Hepatocyte (in vitro differentiated cells): Measurements from ENCODE around the gene ABCC10. TPM values are rescaled to one million over a fixed set of nuclear protein-coding genes. Genes with fewer than 3 reads are reported as not detected.

Experiments used
- DNase-seq: peaks from one replicate; pipeline ENCODE4 v3.0.0-alpha.2; 2016; ENCODE audit warnings: low spot score
- H2AFZ ChIP-seq: fragments of 200-600 bp; sonication (generic); 2 replicates; pipeline ENCODE4 v1.6.0; 2016; ENCODE audit warnings: antibody characterized with exemption, mild to moderate bottlenecking
- H3K27ac ChIP-seq: fragments of 200-600 bp; sonication (generic); 2 replicates; pipeline ENCODE4 v1.5.1; 2016; ENCODE audit warnings: mild to moderate bottlenecking
- H3K27me3 ChIP-seq: fragments of 200-600 bp; sonication (generic); 2 replicates; pipeline ENCODE4 v1.6.1; 2016
- H3K36me3 ChIP-seq: fragments of 200-600 bp; sonication (generic); replicated peaks from 2 replicates; pipeline ENCODE4 v1.5.1; 2016; ENCODE audit warnings: low read depth; ENCODE audit not compliant: insufficient read depth
- H3K4me1 ChIP-seq: fragments of 200-600 bp; sonication (generic); 2 replicates; pipeline ENCODE4 v1.5.1; 2016; ENCODE audit warnings: mild to moderate bottlenecking, moderate library complexity; ENCODE audit not compliant: insufficient read depth
- H3K4me2 ChIP-seq: fragments of 200-600 bp; sonication (generic); 2 replicates; pipeline ENCODE4 v1.6.0; 2016
- H3K4me3 ChIP-seq: fragments of 200-600 bp; sonication (generic); 2 replicates; pipeline ENCODE4 v1.5.1; 2016; ENCODE audit warnings: mild to moderate bottlenecking
- H3K79me2 ChIP-seq: fragments of 200-600 bp; sonication (generic); 2 replicates; pipeline ENCODE4 v1.6.0; 2017; ENCODE audit warnings: mild to moderate bottlenecking
- H3K9me2 ChIP-seq: fragments of 200-600 bp; sonication (generic); replicated peaks from 2 replicates; pipeline ENCODE4 v1.6.0; 2017; ENCODE audit warnings: mild to moderate bottlenecking; ENCODE audit not compliant: insufficient read depth
- H3K9me3 ChIP-seq: fragments of 200-600 bp; sonication (generic); 2 replicates; pipeline ENCODE4 v1.5.1; 2016; ENCODE audit warnings: low read depth, mild to moderate bottlenecking
- H4K20me1 ChIP-seq: fragments of 200-600 bp; sonication (generic); 2 replicates; pipeline ENCODE4 v1.6.0; 2016; ENCODE audit warnings: mild to moderate bottlenecking; ENCODE audit not compliant: insufficient read depth, poor library complexity, severe bottlenecking
- EZH2 ChIP-seq: fragments of 200-600 bp; sonication (generic); IDR thresholded peaks from 2 replicates; pipeline ENCODE4 v1.6.1; 2016; ENCODE audit warnings: antibody characterized with exemption, mild to moderate bottlenecking, borderline replicate concordance
- EZH2phosphoT487 ChIP-seq: fragments of 200-600 bp; sonication (generic); IDR thresholded peaks from one replicate; pipeline ENCODE4 v1.6.1; 2018; ENCODE audit warnings: antibody characterized with exemption, mild to moderate bottlenecking, low read depth, moderate library complexity; ENCODE audit not compliant: unreplicated experiment, severe bottlenecking
- WGBS: methylation state at CpG from one replicate; pipeline ENCODE4 v1.1.6; 2016; ENCODE audit warnings: low lambda C conversion rate; ENCODE audit errors: missing lambda C conversion rate; 5-methylcytosine and 5-hydroxymethylcytosine counted together
- polyA plus RNA-seq: library from polyadenylated mRNA; unstranded; fragments of >200 nt; fragmentation: Nextera tagmentation; extraction: Ambion mirVana; gene quantifications from 2 replicates; pipeline ENCODE4 v1.2.1, GENCODE V29; 2016
- total RNA-seq: library from RNA; depleted of rRNA; stranded (reverse); fragments of >200 nt; gene quantifications from 2 replicates; pipeline ENCODE4 v1.2.3, GENCODE V29; 2014
- TF ChIP-seq, protein P1 (sequence below): fragments of 200-600 bp; sonication (generic); IDR thresholded peaks from 2 replicates; pipeline ENCODE4 v1.5.1; 2016; ENCODE audit warnings: antibody characterized with exemption, mild to moderate bottlenecking; ENCODE audit not compliant: poor library complexity

The ABCC10 gene
- total and polyA plus RNA-seq, 2 experiments from 2014 or later = 16.7 to 33.3 TPM

DNA sequence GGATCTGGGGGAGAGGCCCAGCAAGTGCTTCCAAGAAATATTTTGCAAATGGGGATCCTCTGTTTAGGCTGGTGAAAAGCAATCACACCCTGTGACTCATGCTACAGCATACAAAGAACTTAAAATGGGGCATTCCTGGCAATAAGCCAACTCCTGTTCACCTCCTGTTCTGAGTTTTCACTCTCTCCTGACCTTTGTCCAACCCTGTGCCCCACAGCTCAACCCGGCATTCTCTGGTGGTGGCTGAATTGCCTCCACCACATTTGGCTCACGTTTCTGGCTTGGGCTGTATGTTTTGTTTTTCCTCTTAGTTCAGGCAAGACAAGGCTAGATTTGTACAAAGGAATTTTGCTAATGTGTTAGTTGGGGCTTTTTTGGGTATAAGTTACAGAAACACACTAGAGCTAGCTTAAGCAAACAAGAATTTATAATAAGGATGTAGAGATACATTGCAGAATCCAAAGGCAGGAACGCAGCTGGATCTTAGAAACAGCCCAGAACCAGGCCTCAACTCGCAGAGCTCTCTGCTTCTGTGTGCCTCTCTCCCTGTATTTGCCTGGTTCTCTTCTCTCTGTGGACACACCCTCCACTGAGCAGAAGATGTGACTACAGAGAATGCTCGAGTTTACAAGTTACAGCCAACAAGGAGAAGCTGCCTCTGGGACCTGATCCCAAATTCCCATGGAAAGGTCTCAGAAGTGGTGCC, 9.4 kb downstream of the ABCC10 start:
- Histone ChIP-seq H3K4me2 (peak overlapping the region; percentile 35), H3K27me3 (no peaks in the 10 kb centered on the region), H3K4me3 (no peak overlapping the region), H3K27ac (peak overlapping the region; percentile 81), H3K4me1 (peaks cover 27% of the 10 kb centered on the region), H3K9me3 (no peaks in the 10 kb centered on the region), H4K20me1 (no peaks in the 10 kb centered on the region), H3K9me2 (no peaks in the 10 kb centered on the region), H2AFZ (no peak overlapping the region), H3K79me2 (peaks cover under 1% of the 10 kb centered on the region), H3K36me3 (no peaks in the 10 kb centered on the region)
- TF ChIP-seq, protein P1, sequence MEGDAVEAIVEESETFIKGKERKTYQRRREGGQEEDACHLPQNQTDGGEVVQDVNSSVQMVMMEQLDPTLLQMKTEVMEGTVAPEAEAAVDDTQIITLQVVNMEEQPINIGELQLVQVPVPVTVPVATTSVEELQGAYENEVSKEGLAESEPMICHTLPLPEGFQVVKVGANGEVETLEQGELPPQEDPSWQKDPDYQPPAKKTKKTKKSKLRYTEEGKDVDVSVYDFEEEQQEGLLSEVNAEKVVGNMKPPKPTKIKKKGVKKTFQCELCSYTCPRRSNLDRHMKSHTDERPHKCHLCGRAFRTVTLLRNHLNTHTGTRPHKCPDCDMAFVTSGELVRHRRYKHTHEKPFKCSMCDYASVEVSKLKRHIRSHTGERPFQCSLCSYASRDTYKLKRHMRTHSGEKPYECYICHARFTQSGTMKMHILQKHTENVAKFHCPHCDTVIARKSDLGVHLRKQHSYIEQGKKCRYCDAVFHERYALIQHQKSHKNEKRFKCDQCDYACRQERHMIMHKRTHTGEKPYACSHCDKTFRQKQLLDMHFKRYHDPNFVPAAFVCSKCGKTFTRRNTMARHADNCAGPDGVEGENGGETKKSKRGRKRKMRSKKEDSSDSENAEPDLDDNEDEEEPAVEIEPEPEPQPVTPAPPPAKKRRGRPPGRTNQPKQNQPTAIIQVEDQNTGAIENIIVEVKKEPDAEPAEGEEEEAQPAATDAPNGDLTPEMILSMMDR = no peak
- TF ChIP-seq EZH2phosphoT487 = no peak
- no peak for TF ChIP-seq EZH2
- whole genome bisulfite sequencing = 42% methylated on average over 5 of the region's 5 CpGs
- DNase-seq = peak; percentile 89

DNA sequence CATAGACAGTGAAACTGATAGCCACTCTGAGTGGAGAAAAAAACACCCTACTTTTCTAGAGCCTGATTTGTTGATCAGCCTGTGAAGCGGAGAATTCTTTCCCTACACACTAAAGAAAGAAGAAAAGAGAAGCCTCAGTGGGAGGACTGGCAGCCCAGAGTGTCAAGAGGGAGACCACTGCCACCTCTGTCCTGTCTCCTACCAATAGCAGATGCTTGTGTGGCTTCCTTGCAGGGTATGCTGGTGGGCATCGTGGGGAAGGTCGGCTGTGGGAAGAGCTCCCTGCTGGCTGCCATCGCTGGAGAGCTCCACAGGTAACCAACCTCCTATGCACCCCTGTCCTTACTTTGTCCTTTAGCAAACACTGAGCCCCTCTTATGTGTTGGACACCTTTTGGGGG, 10.4 kb downstream of the ABCC10 start:
- no peaks in the 10 kb centered on the region for H3K27me3 ChIP-seq
- no peaks in the 10 kb centered on the region for H3K9me2 ChIP-seq
- peaks cover 27% of the 10 kb centered on the region for H3K4me1 ChIP-seq
- no peaks in the 10 kb centered on the region for H3K36me3 ChIP-seq
- DNase-seq = no peak
- H3K79me2 ChIP-seq = no peaks in the 10 kb centered on the region
- H3K4me3 ChIP-seq = no peak overlapping the region
- no peaks in the 10 kb centered on the region for H4K20me1 ChIP-seq
- H3K27ac ChIP-seq = peak overlapping the region; percentile 81
- TF ChIP-seq, protein P1 = no peak
- TF ChIP-seq EZH2 (no peak), EZH2phosphoT487 (no peak)
- H3K4me2 ChIP-seq = peak overlapping the region; percentile 35
- no peak overlapping the region for H2AFZ ChIP-seq
- WGBS = 86% methylated on average over 4 of the region's 4 CpGs
- no peaks in the 10 kb centered on the region for H3K9me3 ChIP-seq

DNA sequence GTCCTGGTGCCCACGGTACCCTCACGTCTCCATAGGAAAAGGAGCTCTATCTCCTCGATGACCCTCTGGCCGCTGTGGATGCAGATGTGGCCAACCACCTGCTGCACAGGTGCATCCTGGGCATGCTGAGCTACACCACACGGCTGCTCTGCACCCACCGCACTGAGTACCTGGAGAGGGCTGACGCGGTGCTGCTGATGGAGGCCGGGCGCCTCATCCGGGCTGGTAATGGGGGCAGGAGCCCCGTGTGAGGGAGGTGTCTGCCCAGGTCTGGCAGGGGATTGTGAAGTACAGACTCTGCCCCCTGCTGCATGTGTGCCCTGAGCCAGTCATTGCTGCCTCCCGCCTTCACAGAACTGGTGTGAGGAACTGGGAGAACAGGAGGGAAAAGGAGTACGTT, 15.6 kb downstream of the ABCC10 start:
- Histone ChIP-seq H3K36me3 (no peaks in the 10 kb centered on the region), H3K79me2 (no peaks in the 10 kb centered on the region), H2AFZ (no peak overlapping the region), H3K9me2 (no peaks in the 10 kb centered on the region), H3K4me2 (no peak overlapping the region), H3K9me3 (no peaks in the 10 kb centered on the region), H4K20me1 (no peaks in the 10 kb centered on the region), H3K4me3 (no peak overlapping the region), H3K27me3 (no peaks in the 10 kb centered on the region), H3K27ac (no peak overlapping the region), H3K4me1 (no peaks in the 10 kb centered on the region)
- TF ChIP-seq EZH2phosphoT487 = no peak
- no peak for TF ChIP-seq EZH2
- TF ChIP-seq, protein P1 = no peak
- DNase-seq = no peak
- WGBS = 95% methylated on average over 14 of the region's 14 CpGs
